ENCODE results near the gene CCL18. TPM values are rescaled to one million over a fixed set of nuclear protein-coding genes. Genes with fewer than 3 reads are reported as not detected.

The CCL18 gene
- total RNA-seq, 1 donor from 2014 or later: not detected

DNA sequence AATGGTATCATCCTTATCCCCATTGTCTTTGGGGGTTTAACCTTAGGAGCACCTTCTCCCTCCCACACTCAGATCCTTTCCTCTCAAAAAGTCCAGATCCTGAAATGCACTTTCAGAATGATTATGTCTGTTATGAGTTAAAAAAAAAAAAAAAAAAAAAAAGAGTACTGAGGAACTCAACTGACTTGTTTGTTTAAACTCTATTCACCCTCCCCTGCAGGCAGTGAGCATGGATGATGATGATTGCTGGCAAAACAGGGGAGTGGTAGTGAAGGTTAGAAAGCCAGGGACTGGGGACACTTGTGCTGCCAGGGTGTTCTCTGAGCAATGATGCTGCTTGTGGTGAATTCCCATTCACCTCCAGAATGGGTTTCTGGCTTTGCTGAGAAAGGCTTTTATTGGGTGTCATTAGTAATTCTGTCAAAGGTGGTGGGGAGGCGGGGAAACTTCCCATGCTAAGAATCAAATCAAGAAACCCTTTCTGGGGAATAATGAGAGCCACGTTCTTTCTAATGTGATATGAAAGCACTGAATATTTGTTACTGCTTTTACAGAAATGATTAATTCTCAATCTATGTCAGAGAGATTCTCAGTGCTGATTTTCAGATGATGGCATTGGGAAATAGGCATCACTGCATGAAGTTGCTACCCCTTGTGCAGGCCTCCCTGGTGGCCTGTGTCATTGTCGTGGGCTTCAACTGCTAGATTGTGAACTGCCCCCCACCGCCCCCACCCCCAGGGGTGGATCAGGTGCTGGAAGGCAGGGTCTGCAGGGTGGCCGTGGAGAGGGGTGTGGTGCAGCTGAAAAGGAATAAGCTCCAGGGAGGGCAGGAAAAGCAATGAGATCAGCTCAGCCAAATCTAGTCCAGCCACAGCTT, 53.7 kb downstream of the CCL18 start:
- Mint-ChIP-seq H3K4me1 (ENCODE audit: low read depth, unreplicated experiment) (peaks cover 3% of the 10 kb centered on the region), H3K36me3 (ENCODE audit: low read depth, unreplicated experiment) (no peaks in the 10 kb centered on the region), H3K27ac (ENCODE audit: unreplicated experiment) (no peak overlapping the region), H3K4me3 (ENCODE audit: unreplicated experiment) (no peak overlapping the region), H3K27me3 (ENCODE audit: low read depth, unreplicated experiment) (peaks cover 2% of the 10 kb centered on the region), H3K9me3 (ENCODE audit: unreplicated experiment) (peaks cover 14% of the 10 kb centered on the region)
- Histone ChIP-seq H3K79me2 (ENCODE audit: insufficient read depth, low read length) (no peaks in the 10 kb centered on the region), H3K4me1 (ENCODE audit: insufficient read depth, low read length) (peaks cover 4% of the 10 kb centered on the region), H3K9me3 (ENCODE audit: insufficient read depth, low read depth, low read length) (no peaks in the 10 kb centered on the region), H3K4me3 (ENCODE audit: insufficient read depth, low read depth, low read length) (no peak overlapping the region), H3K27ac (ENCODE audit: low read depth, low read length) (no peak overlapping the region), H2AFZ (ENCODE audit: low read depth, low read length) (no peak overlapping the region), H3K36me3 (ENCODE audit: insufficient read depth, low read length) (no peaks in the 10 kb centered on the region), H3K9ac (ENCODE audit: low read length) (no peak overlapping the region), H4K20me1 (ENCODE audit: insufficient read depth, low read length) (no peaks in the 10 kb centered on the region), H3K4me2 (ENCODE audit: low read length) (no peak overlapping the region), H3K27me3 (ENCODE audit: insufficient read depth, low read length) (no peaks in the 10 kb centered on the region)
- DNase-seq (ENCODE audit: low read depth) (no peak), FAIRE-seq (no peak)
- TF ChIP-seq CTCF (IDR thresholded peaks at IDR 0.05; ENCODE audit: insufficient read depth, low read depth, low read length): no peak
- no peak for TF ChIP-seq EZH2 (IDR thresholded peaks at IDR 0.05; ENCODE audit: insufficient read depth, low read length)

GRCh38 chr17:36118477-36119353, 54.6 kb downstream of the CCL18 start:
- no peak for TF ChIP-seq EZH2 (IDR thresholded peaks at IDR 0.05; ENCODE audit: insufficient read depth, low read length)
- no peak for TF ChIP-seq CTCF (IDR thresholded peaks at IDR 0.05; ENCODE audit: insufficient read depth, low read depth, low read length)
- Mint-ChIP-seq H3K27me3 (ENCODE audit: low read depth, unreplicated experiment) (peaks cover 2% of the 10 kb centered on the region), H3K36me3 (ENCODE audit: low read depth, unreplicated experiment) (no peaks in the 10 kb centered on the region), H3K27ac (ENCODE audit: unreplicated experiment) (no peak overlapping the region), H3K9me3 (ENCODE audit: unreplicated experiment) (peaks cover 11% of the 10 kb centered on the region), H3K4me3 (ENCODE audit: unreplicated experiment) (no peak overlapping the region), H3K4me1 (ENCODE audit: low read depth, unreplicated experiment) (peaks cover 3% of the 10 kb centered on the region)
- no peak overlapping the region for H3K27ac ChIP-seq (ENCODE audit: low read depth, low read length)
- H3K9me3 ChIP-seq (ENCODE audit: insufficient read depth, low read depth, low read length): no peaks in the 10 kb centered on the region
- H3K4me1 ChIP-seq (ENCODE audit: insufficient read depth, low read length): peaks cover 4% of the 10 kb centered on the region
- H3K79me2 ChIP-seq (ENCODE audit: insufficient read depth, low read length): no peaks in the 10 kb centered on the region
- no peaks in the 10 kb centered on the region for H3K27me3 ChIP-seq (ENCODE audit: insufficient read depth, low read length)
- no peak for FAIRE-seq
- no peak overlapping the region for H2AFZ ChIP-seq (ENCODE audit: low read depth, low read length)
- no peaks in the 10 kb centered on the region for H3K36me3 ChIP-seq (ENCODE audit: insufficient read depth, low read length)
- H4K20me1 ChIP-seq (ENCODE audit: insufficient read depth, low read length): no peaks in the 10 kb centered on the region
- H3K4me3 ChIP-seq (ENCODE audit: insufficient read depth, low read depth, low read length): no peak overlapping the region
- no peak for DNase-seq (ENCODE audit: low read depth)
- no peak overlapping the region for H3K4me2 ChIP-seq (ENCODE audit: low read length)
- H3K9ac ChIP-seq (ENCODE audit: low read length): no peak overlapping the region
